Endothelial cell of umbilical vein (primary cell): Measurements from ENCODE around the gene CRHR2. TPM values are rescaled to one million over a fixed set of nuclear protein-coding genes. Genes with fewer than 3 reads are reported as not detected.

Source experiments
- BruUV-seq: library from RNA; stranded (reverse); fragments of 400-500 nt; replicated peaks from 2 replicates; lab custom pipeline; 2021; lab: Mats Ljungman, UMichigan
- CTCF ChIA-PET: fragments of 300-600, 350-600 bp; sonication (Branson Sonifier 250); formaldehyde crosslinking; loops from one replicate; lab custom pipeline; 2021; ENCODE audit warnings: antibody characterized with exemption, inconsistent platforms; lab: Charles Lee
- POLR2A ChIA-PET: fragments of 300-600, 350-600 bp; sonication (Branson Sonifier 250); formaldehyde crosslinking; loops from one replicate; lab custom pipeline; 2021; ENCODE audit warnings: antibody characterized with exemption, inconsistent platforms; lab: Charles Lee
- DNase-seq: peaks from one replicate; pipeline ENCODE4 v3.0.0-alpha.2; 2011; ENCODE audit warnings: low read depth, low spot score
- FAIRE-seq: peaks from 2 replicates; lab custom pipeline; 2011; peaks lifted over from hg19 to GRCh38; lab: Jason Lieb, UNC
- H2AFZ ChIP-seq: 2 replicates; pipeline ENCODE4 v1.6.0; 2012; ENCODE audit warnings: low read depth, low read length, control low read depth, inconsistent platforms
- H3K27ac ChIP-seq: 2 replicates; pipeline ENCODE4 v1.5.1; 2011; ENCODE audit warnings: low read depth, mild to moderate bottlenecking, control low read depth, low read length, moderate library complexity; ENCODE audit not compliant: insufficient read depth
- H3K27me3 ChIP-seq, 2 experiments: 2 replicates each; pipeline versions ENCODE4 v1.6.0 to v1.6.1; 2011; ENCODE audit warnings: low read length in 2 of 2, mixed read lengths in 1 of 2; ENCODE audit not compliant: control insufficient read depth in 2 of 2, insufficient read depth in 2 of 2
- H3K36me3 ChIP-seq, 2 experiments: 2 replicates in 1 of 2; 3 replicates in 1 of 2; pipeline ENCODE4 v1.5.1; 2011; ENCODE audit warnings: low read length in 2 of 2, mild to moderate bottlenecking in 1 of 2, moderate library complexity in 1 of 2; ENCODE audit not compliant: control insufficient read depth in 2 of 2, insufficient read depth in 2 of 2; ENCODE audit errors: extremely low read depth in 1 of 2
- H3K4me1 ChIP-seq: 3 replicates; pipeline ENCODE4 v1.5.1; 2011; ENCODE audit warnings: mild to moderate bottlenecking, low read length; ENCODE audit not compliant: control insufficient read depth, insufficient read depth; ENCODE audit errors: extremely low read depth
- H3K4me2 ChIP-seq: 2 replicates; pipeline ENCODE4 v1.6.1; 2011; ENCODE audit warnings: low read length, control low read depth, mixed read lengths; ENCODE audit not compliant: insufficient read depth
- H3K4me3 ChIP-seq, 3 experiments: fragments of 200-600 bp in 1 of 3; sonication (generic), shearing (Covaris generic) in 1 of 3; replicated peaks in 1 of 3; 2 replicates each; pipeline ENCODE4 v1.5.1; 2011 to 2016; ENCODE audit warnings: control low read depth in 3 of 3, low read length in 3 of 3, mild to moderate bottlenecking in 2 of 3, inconsistent platforms in 1 of 3, low read depth in 1 of 3, moderate library complexity in 1 of 3; ENCODE audit not compliant: insufficient read depth in 1 of 3
- H3K79me2 ChIP-seq: 2 replicates; pipeline ENCODE4 v1.6.0; 2012; ENCODE audit warnings: low read length, inconsistent platforms; ENCODE audit not compliant: control insufficient read depth, insufficient read depth
- H3K9ac ChIP-seq: replicated peaks from 2 replicates; pipeline ENCODE3; 2011; ENCODE audit warnings: low read length, control low read depth; ENCODE audit not compliant: insufficient read depth; ENCODE audit errors: extremely low read depth
- H3K9me1 ChIP-seq: replicated peaks from 3 replicates; pipeline ENCODE4 v1.6.0; 2011; ENCODE audit warnings: mild to moderate bottlenecking, low read length; ENCODE audit not compliant: control insufficient read depth, insufficient read depth; ENCODE audit errors: extremely low read depth
- H3K9me3 ChIP-seq: replicated peaks from 2 replicates; pipeline ENCODE4 v1.5.1; 2012; ENCODE audit warnings: low read length, inconsistent platforms; ENCODE audit not compliant: control insufficient read depth, insufficient read depth
- H4K20me1 ChIP-seq: replicated peaks from 2 replicates; pipeline ENCODE3; 2011; ENCODE audit warnings: mild to moderate bottlenecking, low read length; ENCODE audit not compliant: control insufficient read depth, insufficient read depth; ENCODE audit errors: extremely low read depth
- EZH2 ChIP-seq: IDR thresholded peaks from 2 replicates; pipeline ENCODE4 v1.6.1; 2012; ENCODE audit warnings: borderline replicate concordance, low read depth, mild to moderate bottlenecking, moderate library complexity, low read length, inconsistent platforms; ENCODE audit not compliant: severe bottlenecking
- FOS ChIP-seq: IDR thresholded peaks from 2 replicates; pipeline ENCODE4 v1.6.1; 2011; ENCODE audit warnings: mild to moderate bottlenecking, low read length, moderate library complexity, borderline replicate concordance; ENCODE audit not compliant: insufficient read depth
- GATA2 ChIP-seq: IDR thresholded peaks from 2 replicates; pipeline ENCODE4 v1.7.0; 2011; ENCODE audit warnings: low read depth, mild to moderate bottlenecking, moderate library complexity, mixed read lengths, low read length; ENCODE audit not compliant: insufficient read length, insufficient read depth
- JUN ChIP-seq: IDR thresholded peaks from 2 replicates; pipeline ENCODE4 v1.6.1; 2011; ENCODE audit warnings: borderline replicate concordance, low read depth; ENCODE audit not compliant: insufficient read length, insufficient read depth
- MAX ChIP-seq: IDR thresholded peaks from 2 replicates; pipeline ENCODE4 v1.6.1; 2011; ENCODE audit not compliant: insufficient read depth, insufficient read length
- MYC ChIP-seq: IDR thresholded peaks from one replicate; pipeline ENCODE4 v1.6.1; 2011; ENCODE audit warnings: mild to moderate bottlenecking, low read depth, low read length
- POLR2A ChIP-seq: IDR thresholded peaks from 2 replicates; pipeline ENCODE4 v1.6.1; 2012; ENCODE audit warnings: low read depth, mild to moderate bottlenecking, control low read depth, low read length
- POLR2AphosphoS5 ChIP-seq: IDR thresholded peaks from 2 replicates; pipeline ENCODE4 v1.6.1; 2012; ENCODE audit warnings: low read depth, mild to moderate bottlenecking, control low read depth, low read length, moderate library complexity; ENCODE audit not compliant: insufficient read depth
- dilution Hi-C: fragments of 300-500 bp; cut with MboI; formaldehyde crosslinking; loops from one replicate; pipeline ENCODE4 v1.15.0; 2019; ENCODE audit warnings: low sequenced_read_pairs; ENCODE audit not compliant: extremely low pct_ligation_motif_present
- intact Hi-C: fragments of 100-400 bp; cut with micrococcal nuclease; formaldehyde crosslinking; loops from one replicate; pipeline ENCODE4 v1.10.0; 2022
- polyA plus RNA-seq, 4 experiments: library from polyadenylated mRNA; depleted of rRNA in 3 of 4; stranded (reverse) in 3 of 4; unstranded in 1 of 4; fragments of >200 nt; gene quantifications; 2 replicates each; pipeline versions ENCODE4 v1.2.1 to v1.2.3, GENCODE V29; 2011 to 2012; ENCODE audit warnings: missing spikeins in 1 of 4
- total RNA-seq: library from RNA; stranded (reverse); gene quantifications from 2 replicates; pipeline ENCODE4 v1.2.3, GENCODE V29; 2021
- TF ChIP-seq, protein P1 (sequence below), 2 donors: IDR thresholded peaks; 1 replicate in 1 of 2; 2 replicates in 1 of 2; pipeline ENCODE4 v1.5.1; 2011; ENCODE audit warnings: low read length in 2 of 2, mild to moderate bottlenecking in 2 of 2, moderate library complexity in 2 of 2, control low read depth in 1 of 2, inconsistent platforms in 1 of 2, low read depth in 1 of 2; ENCODE audit not compliant: insufficient read depth in 1 of 2; ENCODE audit errors: extremely low read depth in 1 of 2

Gene CRHR2
- total and polyA plus RNA-seq, 2 donors (not counting 3 experiments of a cell fraction or from before 2014, with no cell fraction given), result not detected

DNA sequence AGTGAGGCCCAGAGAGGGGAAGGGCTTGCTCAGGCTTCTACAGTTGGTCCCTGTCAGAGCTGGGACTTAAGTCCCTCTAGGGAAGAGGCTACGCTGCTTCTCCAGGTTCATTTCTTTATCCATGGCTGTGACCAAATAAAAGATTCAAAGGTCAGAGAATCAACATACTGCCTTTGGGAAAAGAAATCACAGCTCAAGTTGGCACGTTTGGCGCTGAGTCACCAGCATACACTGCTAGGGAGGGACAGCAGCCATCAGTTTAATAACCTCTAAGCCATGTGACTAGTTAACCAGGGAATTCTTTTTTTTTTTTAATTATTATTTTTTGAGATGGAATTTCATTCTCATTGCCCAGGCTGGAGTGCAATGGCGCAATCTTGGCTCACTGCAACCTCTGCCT is 28.4 kb upstream of the CRHR2 start:
- Histone ChIP-seq H3K36me3 (no peaks in the 10 kb centered on the region), H3K4me2 (no peak overlapping the region), H3K79me2 (no peaks in the 10 kb centered on the region), H3K9me1 (no peaks in the 10 kb centered on the region), H3K4me3 (no peak overlapping the region), H3K9me3 (no peaks in the 10 kb centered on the region), H3K9ac (no peak overlapping the region), H2AFZ (no peak overlapping the region), H3K4me1 (no peaks in the 10 kb centered on the region), H4K20me1 (no peaks in the 10 kb centered on the region), H3K27ac (no peak overlapping the region), H3K27me3 (peaks cover 0 to 3% of the 10 kb centered on the region in 2 experiments)
- ChIA-PET POLR2A (no interaction called here), CTCF (no interaction called here)
- BruUV-seq, result no TSS peak
- dilution Hi-C loops (no loop called here), intact Hi-C loops (no loop called here)
- DNase-seq, result no peak
- no peak for FAIRE-seq
- TF ChIP-seq MYC (no peak), POLR2A (no peak), FOS (no peak)
- TF ChIP-seq, protein P1, sequence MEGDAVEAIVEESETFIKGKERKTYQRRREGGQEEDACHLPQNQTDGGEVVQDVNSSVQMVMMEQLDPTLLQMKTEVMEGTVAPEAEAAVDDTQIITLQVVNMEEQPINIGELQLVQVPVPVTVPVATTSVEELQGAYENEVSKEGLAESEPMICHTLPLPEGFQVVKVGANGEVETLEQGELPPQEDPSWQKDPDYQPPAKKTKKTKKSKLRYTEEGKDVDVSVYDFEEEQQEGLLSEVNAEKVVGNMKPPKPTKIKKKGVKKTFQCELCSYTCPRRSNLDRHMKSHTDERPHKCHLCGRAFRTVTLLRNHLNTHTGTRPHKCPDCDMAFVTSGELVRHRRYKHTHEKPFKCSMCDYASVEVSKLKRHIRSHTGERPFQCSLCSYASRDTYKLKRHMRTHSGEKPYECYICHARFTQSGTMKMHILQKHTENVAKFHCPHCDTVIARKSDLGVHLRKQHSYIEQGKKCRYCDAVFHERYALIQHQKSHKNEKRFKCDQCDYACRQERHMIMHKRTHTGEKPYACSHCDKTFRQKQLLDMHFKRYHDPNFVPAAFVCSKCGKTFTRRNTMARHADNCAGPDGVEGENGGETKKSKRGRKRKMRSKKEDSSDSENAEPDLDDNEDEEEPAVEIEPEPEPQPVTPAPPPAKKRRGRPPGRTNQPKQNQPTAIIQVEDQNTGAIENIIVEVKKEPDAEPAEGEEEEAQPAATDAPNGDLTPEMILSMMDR (IDR thresholded peaks at IDR 0.05; ENCODE audit: extremely low read depth in 1 of 2, insufficient read depth in 1 of 2, low read depth in 1 of 2, low read length in 2 of 2), result no peak

DNA sequence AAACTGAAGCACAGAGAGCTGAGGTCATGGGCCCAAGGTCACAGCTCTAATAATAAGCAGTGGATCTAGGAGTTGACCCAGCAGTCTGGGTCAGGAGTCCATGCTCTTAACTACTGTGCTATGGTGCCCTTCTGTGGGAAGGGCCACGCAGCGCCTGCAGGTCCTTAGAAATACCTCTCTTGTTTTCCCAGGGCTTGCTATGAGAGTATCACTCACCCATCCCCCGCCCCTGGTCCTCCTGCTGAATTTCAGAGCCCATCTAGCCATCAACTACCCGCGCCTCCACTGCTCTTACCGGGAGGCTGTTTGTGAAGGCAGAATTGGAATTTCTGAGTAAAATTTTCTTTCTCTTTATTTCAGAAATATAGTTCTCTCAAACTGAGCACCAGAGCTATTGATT is 27.3 kb upstream of the CRHR2 start:
- no peak overlapping the region for H2AFZ ChIP-seq
- no peaks in the 10 kb centered on the region for H3K4me1 ChIP-seq
- ChIA-PET CTCF (no interaction called here), POLR2A (no interaction called here)
- H3K9ac ChIP-seq, result no peak overlapping the region
- no peak overlapping the region for H3K27ac ChIP-seq
- H3K9me1 ChIP-seq, result no peaks in the 10 kb centered on the region
- peaks cover 0 to 3% of the 10 kb centered on the region in 2 experiments for H3K27me3 ChIP-seq
- H3K9me3 ChIP-seq, result no peaks in the 10 kb centered on the region
- H3K4me3 ChIP-seq, result no peak overlapping the region
- dilution Hi-C loops, result no loop called here
- no peak for TF ChIP-seq JUN
- TF ChIP-seq FOS, result no peak
- no peak for TF ChIP-seq GATA2
- no peak for TF ChIP-seq EZH2
- no peak for TF ChIP-seq MAX
- TF ChIP-seq, protein P1 (IDR thresholded peaks at IDR 0.05; ENCODE audit: extremely low read depth in 1 of 2, insufficient read depth in 1 of 2, low read depth in 1 of 2, low read length in 2 of 2), result no peak
- TF ChIP-seq MYC, result no peak
- no peak for TF ChIP-seq POLR2A
- no peak for TF ChIP-seq POLR2AphosphoS5
- H3K36me3 ChIP-seq, result no peaks in the 10 kb centered on the region
- no peaks in the 10 kb centered on the region for H4K20me1 ChIP-seq
- intact Hi-C loops, result no loop called here
- BruUV-seq, result no TSS peak
- FAIRE-seq, result no peak
- DNase-seq, result no peak
- no peak overlapping the region for H3K4me2 ChIP-seq
- no peaks in the 10 kb centered on the region for H3K79me2 ChIP-seq
